Measurements from ENCODE around the gene ST3GAL3. TPM values are rescaled to one million over a fixed set of nuclear protein-coding genes. Genes with fewer than 3 reads are reported as not detected.

ST3GAL3 gene
- total and polyA plus RNA-seq, 2 of the 13 experiments (the other 11 are each of a cell fraction or from before 2014, with no cell fraction given): 5.1 to 8.1 TPM

- POLR2A ChIA-PET: no interaction called here
- CTCF ChIA-PET (ENCODE audit: low intra/inter-chr PET ratio, low total read pairs): no interaction called here
- no peak overlapping the region for H3K9ac ChIP-seq (ENCODE audit: insufficient read depth, low read depth, low read length)
- BruUV-seq (replicated peaks): no TSS peak
- no peak overlapping the region for H3K27ac ChIP-seq (ENCODE audit: extremely low read length, insufficient read depth, low read length)
- H2AFZ ChIP-seq (ENCODE audit: low read length): no peak overlapping the region
- FAIRE-seq (no peak), DNase-seq (ENCODE audit: low spot score) (no peak), ATAC-seq (peak; percentile 55; the same call in 2 of the 3 replicates)
- H3K79me2 ChIP-seq (ENCODE audit: insufficient read depth, low read length): no peaks in the 10 kb centered on the region
- H4K20me1 ChIP-seq (ENCODE audit: insufficient read depth, low read length): no peaks in the 10 kb centered on the region
- H3K4me1 ChIP-seq (ENCODE audit: insufficient read depth, low read length): no peaks in the 10 kb centered on the region
- no peak overlapping the region for H3K4me2 ChIP-seq (ENCODE audit: low read depth, low read length)
- in situ Hi-C loops (cut with HindIII; ENCODE audit: extremely low pct_ligation_motif_present, low pct_unique_long_range_greater_than_20kb) (no loop called here), intact Hi-C loops (cut with micrococcal nuclease; ENCODE audit: unreplicated experiment) (no loop called here)
- H3K36me3 ChIP-seq (replicated peaks in 1 of 2; ENCODE audit: control insufficient read depth in 1 of 2, insufficient read depth in 2 of 2, low read length in 2 of 2): no peaks in the 10 kb centered on the region
- H3K27me3 ChIP-seq (ENCODE audit: control insufficient read depth in 1 of 2, insufficient read depth in 2 of 2, low read length in 2 of 2): no peaks in the 10 kb centered on the region
- TF ChIP-seq PPARG (CRISPR knock-in tag; conservative IDR thresholded peaks at IDR 0.05) (no peak), EED (CRISPR knock-in tag; IDR thresholded peaks at IDR 0.05) (no peak), ATF4 (CRISPR knock-in tag; IDR thresholded peaks at IDR 0.05) (no peak), RAD51 (IDR thresholded peaks at IDR 0.05; ENCODE audit: borderline replicate concordance) (no peak), TAF15 (IDR thresholded peaks at IDR 0.05; ENCODE audit: low read depth, low read length, poor library complexity, severe bottlenecking) (no peak), ZNF337 (CRISPR knock-in tag; IDR thresholded peaks at IDR 0.05; ENCODE audit: borderline replicate concordance, low read depth) (no peak), E2F1 (CRISPR knock-in tag; IDR thresholded peaks at IDR 0.05) (no peak)
- H3K4me3 ChIP-seq (replicated peaks in 1 of 3; ENCODE audit: insufficient read depth in 1 of 3, low read depth in 2 of 3, low read length in 3 of 3): no peak overlapping the region
- WGBS (ENCODE audit: low lambda C conversion rate): 77% methylated on average over 1 of the region's 2 CpGs
- H3K9me3 ChIP-seq (ENCODE audit: low read length): no peaks in the 10 kb centered on the region
Measured at GRCh38 chr1:43912607-43913006, 205.3 kb downstream of the ST3GAL3 start.

All from HepG2 (cell line).